ENCODE measurements around the gene NOP14.
"Not testable (repeated sequence)": the region's sequence is repeated elsewhere in the genome, so short reads cannot be mapped to it uniquely, and the experiment has no call there.

Gene NOP14

DNA sequence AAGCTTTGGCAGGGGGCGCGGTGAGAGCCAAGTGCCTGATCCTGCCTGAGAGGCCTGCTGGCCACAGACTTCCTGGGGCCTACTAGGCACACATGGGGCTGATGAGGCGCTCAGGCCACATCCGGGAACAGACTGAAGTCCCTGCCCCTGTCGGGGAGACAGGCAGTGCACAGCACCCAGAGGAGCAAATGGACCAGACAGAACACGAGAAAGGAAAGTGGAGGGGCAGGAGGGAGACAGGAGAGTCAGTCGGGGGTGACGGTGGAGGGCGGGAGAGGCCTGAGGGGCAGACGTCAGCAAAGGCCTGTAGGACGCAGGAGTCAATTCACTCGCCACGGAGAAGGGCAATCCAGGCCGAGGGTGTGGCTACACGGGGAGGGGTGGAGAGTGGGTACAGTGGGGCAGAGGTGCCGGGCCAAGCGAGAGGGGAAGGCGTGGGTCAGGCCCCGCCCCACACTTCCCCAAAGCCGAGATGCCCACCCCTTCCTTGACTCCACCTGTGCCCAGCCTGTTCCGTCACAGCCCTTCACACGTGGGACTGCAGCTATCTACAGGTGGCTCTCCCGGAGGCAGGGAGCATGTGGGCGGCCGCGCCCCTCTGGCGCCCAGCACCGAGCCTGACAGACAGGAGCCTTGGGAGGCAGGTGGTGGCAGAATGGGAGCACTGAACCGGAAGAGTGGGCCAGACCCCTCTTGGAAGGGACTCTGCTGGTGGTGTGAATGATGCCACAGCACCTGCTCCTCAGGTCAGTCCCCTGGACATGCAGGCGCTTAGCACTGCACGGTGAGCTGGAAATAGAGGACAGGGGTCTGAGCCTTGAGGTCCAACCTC lies 20.5 kb downstream of the NOP14 start:
- DNase-seq (ENCODE audit: low read depth), result peak; percentile 39

DNA sequence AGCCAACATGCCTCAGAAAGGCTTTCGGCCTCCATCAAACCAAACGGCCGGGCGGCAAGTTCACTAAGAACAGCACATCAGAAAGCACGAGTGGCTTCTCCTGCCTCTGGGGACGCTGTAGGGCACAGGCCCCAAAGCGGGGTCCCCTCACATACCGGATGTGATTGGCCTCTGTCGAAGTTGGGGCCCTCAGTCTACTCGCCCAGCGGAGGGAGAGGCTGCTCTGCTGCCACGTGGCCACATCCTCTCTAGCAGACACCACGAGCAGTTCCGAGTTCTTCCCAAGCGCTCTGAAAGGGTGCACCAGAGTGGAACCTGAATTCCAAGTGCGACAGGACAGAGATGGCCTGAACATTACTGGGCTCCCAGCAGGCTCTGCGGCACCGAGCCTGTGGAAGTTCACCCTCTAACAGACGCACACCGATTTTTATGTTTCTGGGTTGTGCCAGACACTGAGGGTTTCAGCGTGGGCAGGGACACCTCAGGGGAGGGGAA lies 21.1 kb downstream of the NOP14 start:
- no peak for DNase-seq (ENCODE audit: low read depth)

DNA sequence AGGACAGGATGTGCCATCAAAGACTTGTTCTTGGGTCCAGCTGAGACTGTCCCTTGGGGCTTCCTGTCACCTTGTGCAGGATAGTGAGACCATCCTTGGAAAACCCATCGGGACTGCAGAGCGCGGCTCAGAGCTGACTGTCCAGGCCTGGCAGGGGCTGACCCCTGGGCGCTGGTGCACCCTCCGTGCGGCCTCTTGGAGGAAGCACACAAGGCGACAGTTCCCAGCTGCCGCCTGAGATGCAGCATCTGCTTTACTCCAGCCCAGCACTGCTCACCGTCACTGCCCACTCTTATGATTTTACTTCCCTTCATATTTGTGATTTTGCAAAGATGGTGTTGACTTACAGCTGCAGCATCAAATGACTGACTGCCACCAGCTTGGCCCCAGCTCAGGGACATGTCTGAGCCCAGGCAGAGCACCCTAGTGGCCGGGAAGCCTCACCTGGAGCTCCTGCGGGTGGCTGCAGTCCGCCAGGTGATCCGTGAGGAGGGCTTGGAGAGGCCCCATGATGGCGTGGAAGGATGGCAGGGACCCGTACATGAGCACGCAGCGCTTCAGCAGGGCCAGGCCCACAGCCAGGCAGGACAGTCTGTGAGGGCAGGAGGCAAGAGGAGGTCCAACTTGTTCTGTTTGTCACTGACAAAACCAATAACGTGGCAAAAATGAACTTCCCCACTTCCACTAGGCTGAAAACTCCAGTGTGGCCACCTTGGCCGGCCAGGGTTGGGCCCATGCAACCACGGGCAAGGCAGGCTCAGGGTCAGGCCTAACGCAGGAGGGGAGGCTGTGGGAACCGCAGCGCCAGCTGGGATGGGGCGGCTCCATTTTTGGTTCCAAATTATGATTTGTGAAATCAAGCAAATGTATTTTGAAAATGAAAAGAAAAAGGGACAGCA lies 21.8 kb downstream of the NOP14 start:
- DNase-seq (ENCODE audit: low read depth), result no peak

GRCh38 chr4:2940267-2941137 lies 22.7 kb downstream of the NOP14 start:
- no peak for DNase-seq (ENCODE audit: low read depth)

DNA sequence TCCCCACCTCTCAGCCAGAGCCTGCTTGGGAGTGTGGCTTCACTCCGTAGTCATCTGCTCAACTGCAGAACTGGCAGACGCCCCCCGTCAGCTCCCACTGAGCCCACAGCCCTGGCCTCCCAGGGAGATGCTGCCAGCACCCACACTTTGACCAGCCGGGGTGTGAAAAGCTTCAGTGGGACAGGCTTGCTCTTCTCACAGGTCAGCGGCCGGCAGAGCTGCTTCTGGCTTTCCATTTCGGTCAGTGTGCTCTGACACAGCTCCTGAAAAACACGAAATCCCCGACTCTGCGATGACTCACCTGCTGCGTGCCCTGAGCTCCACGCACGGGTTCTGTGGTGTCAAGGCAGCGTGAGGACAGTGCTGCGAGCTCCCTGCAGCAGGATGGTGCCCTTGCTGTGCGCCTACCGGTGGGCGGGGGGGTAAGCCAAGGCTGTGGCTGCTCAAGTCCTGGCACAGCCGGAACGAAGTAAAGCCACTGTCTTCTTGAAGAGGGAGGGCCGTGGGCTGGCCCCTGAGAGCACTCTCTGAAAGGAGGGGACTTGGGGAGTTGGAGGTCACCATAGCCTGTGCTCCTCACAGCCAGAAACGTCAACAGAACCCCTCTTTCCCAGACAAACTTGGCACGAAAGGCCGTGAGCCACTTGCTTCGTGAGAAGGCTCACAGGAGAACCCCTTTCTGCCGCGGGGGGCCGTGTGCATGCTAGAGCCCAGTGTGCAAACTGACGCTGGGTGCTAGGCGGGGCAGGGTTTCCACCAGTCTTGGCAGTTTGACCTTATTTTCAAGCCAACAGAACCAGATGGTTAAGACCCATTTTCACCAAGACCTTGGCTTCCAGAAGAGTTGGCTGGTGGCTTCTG lies 23.6 kb downstream of the NOP14 start:
- DNase-seq (ENCODE audit: low read depth), result no peak

- no peak for DNase-seq (ENCODE audit: low read depth)
These were observed 24.3 kb downstream of the NOP14 start for GRCh38 chr4:2938906-2939305.

DNA sequence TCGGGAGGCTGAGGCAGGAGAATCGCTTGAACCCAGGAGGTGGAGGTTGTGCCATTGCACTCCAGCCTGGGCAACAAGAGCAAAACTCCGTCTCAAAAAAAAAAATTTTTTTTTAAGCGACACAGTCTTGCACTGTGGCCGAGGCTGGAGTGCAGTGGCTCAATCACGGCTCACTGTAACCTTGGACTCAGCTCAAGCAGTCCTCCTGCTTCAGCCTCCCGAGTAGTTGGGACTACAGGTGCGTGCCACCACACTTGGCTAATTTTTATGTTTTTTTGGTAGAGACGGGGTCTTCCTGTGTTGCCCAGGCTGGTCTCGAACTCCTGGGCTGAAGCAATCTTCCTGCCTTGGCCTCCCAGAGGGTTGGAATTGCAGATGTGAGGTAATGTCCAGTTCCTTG lies 24.8 kb downstream of the NOP14 start:
- not testable (repeated sequence) for DNase-seq (ENCODE audit: low read depth)

DNA sequence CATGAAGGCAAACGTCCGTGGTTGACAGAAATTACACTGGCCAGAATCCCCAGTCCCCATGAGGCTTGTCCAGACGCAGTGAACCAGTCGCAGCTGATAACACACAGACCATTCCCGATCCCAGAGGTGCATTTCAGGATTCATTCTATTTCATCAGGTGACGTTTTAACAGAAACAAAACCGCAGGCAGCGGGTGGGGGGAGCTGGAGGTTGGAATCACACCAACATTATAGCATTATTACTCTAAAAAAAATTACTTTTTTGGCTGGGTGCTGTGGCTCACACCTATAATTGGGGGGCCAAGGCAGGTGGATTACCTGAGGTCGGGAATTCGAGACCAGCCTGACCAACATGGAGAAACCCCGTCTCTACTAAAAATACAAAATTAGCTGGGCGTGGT lies 25.2 kb downstream of the NOP14 start:
- DNase-seq (ENCODE audit: low read depth), result no peak

GRCh38 chr4:2937146-2937857 lies 25.9 kb downstream of the NOP14 start:
- peak; percentile 39 for DNase-seq (ENCODE audit: low read depth)

DNA sequence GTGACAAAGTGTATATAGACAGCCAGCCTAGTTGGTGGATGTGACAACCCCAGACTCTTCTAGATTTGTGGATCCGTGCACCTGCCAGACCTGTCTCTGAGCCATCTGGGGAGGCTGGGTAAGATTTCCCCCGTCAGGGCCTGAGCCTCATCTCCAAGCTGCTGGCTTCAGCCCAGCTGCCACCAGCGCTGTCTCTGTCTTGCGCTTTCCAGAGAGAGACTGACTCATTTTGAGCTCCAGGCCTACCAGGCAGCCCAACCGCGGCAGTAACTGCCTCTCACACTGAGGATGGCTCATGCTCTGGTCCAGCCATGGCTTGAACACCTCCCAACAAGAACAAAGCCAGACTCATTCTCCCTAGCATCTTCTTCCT lies 26.4 kb downstream of the NOP14 start:
- peak; percentile 46 for DNase-seq (ENCODE audit: low read depth)

GRCh38 chr4:2935762-2936743 lies 27.2 kb downstream of the NOP14 start:
- DNase-seq (ENCODE audit: low read depth), result peak; percentile 73

- DNase-seq (ENCODE audit: low read depth), result peak; percentile 90
These were observed 28.1 kb downstream of the NOP14 start for GRCh38 chr4:2934813-2935761.

- DNase-seq (ENCODE audit: low read depth), result peak; percentile 56
These were observed 29.0 kb downstream of the NOP14 start for GRCh38 chr4:2934077-2934812.

DNA sequence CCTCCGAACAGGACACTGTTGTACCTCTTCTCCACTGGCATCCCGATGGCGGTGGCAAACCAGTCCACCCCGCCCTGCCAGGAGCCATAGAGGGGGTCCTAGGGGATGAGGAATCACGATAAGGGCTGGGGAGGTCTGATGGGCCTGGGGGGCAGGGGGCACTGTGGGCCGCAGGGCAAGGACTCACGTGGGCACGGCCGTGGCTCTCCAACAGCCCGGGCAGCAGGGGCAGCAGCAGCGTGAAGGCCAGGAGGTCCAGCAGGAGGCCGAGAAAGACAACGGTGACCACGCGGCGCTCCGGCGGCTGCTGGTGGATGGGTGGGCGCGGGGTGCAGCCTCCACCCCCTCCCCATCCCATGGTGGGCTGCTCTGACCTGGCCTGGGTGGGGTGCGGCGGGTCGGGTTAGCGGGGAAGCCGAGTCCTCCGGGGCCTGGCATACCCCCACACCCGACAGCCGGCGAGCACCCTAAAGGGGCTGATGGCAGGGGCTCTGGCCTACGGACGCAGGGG lies 29.6 kb downstream of the NOP14 start:
- no peak for DNase-seq (ENCODE audit: low read depth)

DNA sequence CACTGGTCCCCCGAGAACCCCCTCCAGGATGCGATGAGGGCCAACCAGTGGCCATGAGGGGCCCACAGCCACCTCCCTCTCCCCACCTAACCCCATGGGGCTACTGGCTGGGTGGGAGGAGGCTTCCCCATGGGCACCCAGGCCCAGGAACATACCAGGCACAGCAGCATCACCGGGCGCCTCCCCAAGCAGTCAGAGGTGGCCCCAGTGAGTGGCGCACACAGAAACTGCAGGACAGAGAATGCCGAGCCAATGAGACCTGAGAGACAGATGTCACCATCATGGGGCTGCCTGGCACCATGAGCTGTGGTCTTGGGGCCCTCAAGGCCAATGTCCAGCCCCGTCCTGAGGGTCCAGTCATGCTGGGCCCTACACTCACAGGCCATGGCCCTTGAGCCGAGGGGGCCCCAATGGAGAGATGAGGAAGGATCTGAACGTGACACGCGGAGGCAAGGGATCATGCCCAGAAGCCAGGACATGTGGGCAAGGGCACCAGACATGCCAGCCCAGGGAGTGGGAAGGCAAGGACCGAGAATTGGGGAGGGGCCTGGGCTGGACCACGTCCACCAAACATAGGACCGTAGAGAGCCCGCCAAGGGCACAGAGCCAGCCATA lies 30.1 kb downstream of the NOP14 start:
- DNase-seq (ENCODE audit: low read depth), result no peak

DNA sequence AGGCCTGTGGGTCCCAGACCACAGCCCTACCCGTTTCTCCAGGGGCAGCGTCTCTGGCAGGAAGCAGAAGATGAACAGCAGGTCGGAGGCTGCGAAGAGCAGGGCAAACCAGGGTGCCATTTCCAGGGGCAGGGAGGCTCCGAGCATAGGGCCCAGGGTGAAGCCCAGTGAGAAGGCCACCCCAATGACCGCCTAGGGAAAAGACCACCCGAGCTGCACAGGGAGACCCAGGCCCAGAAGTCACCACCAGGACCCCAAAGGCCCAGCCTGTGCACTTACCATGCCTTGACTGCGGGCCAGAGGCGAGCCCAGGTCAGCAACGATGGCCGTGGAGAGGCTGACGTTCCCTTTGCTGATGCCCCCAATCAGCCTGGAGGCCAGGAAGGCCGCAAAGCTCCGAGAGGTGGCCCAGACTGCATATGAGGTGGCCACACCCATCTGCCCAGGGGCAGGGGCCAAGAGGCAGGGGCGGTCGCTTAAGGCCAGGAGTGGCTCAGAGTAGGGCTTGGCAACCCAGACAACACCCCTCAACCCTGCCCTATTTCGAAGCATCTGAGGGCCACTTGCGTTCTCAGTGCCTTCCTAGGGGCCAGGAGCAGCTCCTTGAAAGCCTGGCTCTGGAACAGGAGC lies 30.8 kb downstream of the NOP14 start:
- DNase-seq (ENCODE audit: low read depth), result no peak
